OCI-LY3 (cell line): Measurements from ENCODE around the gene RBMX2.

Experiments
- H2AFZ ChIP-seq: fragments of 200-600, 300-600 bp; shearing (Covaris generic); 2 replicates; pipeline ENCODE4 v1.6.0; 2014; ENCODE audit warnings: antibody characterized with exemption, low read depth, low read length
- H3K27ac ChIP-seq: fragments of 200-600, 300-600 bp; sonication (generic); 2 replicates; pipeline ENCODE4 v1.5.1; 2014; ENCODE audit warnings: mild to moderate bottlenecking, low read length, moderate library complexity, mixed read lengths
- H3K27me3 ChIP-seq: fragments of 200-600, 300-600 bp; sonication (generic); 2 replicates; pipeline ENCODE4 v1.6.1; 2014; ENCODE audit warnings: low read depth, low read length, mixed read lengths
- H3K36me3 ChIP-seq: fragments of 200-600, 300-600 bp; sonication (generic); replicated peaks from 2 replicates; pipeline ENCODE3; 2014; ENCODE audit warnings: low read depth, low read length, mixed read lengths
- H3K4me1 ChIP-seq: fragments of 300-600, 200-600 bp; sonication (generic); 2 replicates; pipeline ENCODE4 v1.6.1; 2014; ENCODE audit warnings: low read length, mixed read lengths
- H3K4me2 ChIP-seq: fragments of 200-600, 300-600 bp; sonication (generic); 2 replicates; pipeline ENCODE4 v1.6.1; 2014; ENCODE audit warnings: low read length, mixed read lengths
- H3K4me3 ChIP-seq: fragments of 300-600, 200-600 bp; sonication (generic); 2 replicates; pipeline ENCODE4 v1.5.1; 2014; ENCODE audit warnings: antibody characterized with exemption, mild to moderate bottlenecking, low read length, moderate library complexity
- H3K79me2 ChIP-seq: fragments of 300-600, 200-600 bp; shearing (Covaris generic); 2 replicates; pipeline ENCODE4 v1.6.1; 2014; ENCODE audit warnings: mild to moderate bottlenecking, low read length, mixed read lengths
- H3K9ac ChIP-seq: fragments of 300-600, 200-600 bp; shearing (Covaris generic); 2 replicates; pipeline ENCODE4 v1.6.0; 2014; ENCODE audit warnings: mild to moderate bottlenecking, low read length, moderate library complexity
- H3K9me3 ChIP-seq: fragments of 200-600, 300-600 bp; shearing (Covaris generic); 2 replicates; pipeline ENCODE4 v1.6.1; 2014; ENCODE audit warnings: low read length, mixed read lengths; ENCODE audit not compliant: insufficient read depth
- H4K20me1 ChIP-seq: fragments of 200-600, 300-600 bp; sonication (generic); 2 replicates; pipeline ENCODE4 v1.6.1; 2016; ENCODE audit warnings: low read length, mixed read lengths; ENCODE audit not compliant: insufficient read depth
- CTCF ChIP-seq: fragments of 200-600, 300-600 bp; sonication (generic); IDR thresholded peaks from 2 replicates; pipeline ENCODE4 v1.5.1; 2014; ENCODE audit warnings: antibody characterized with exemption, low read length, low read depth
- EZH2phosphoT487 ChIP-seq: fragments of 200-600 bp; shearing (Covaris generic); IDR thresholded peaks from 2 replicates; pipeline ENCODE4 v1.6.1; 2018; ENCODE audit warnings: antibody characterized with exemption, mixed run types, low read depth

Gene RBMX2

GRCh38 chrX:130402208-130402684 lies 459 bp downstream of the RBMX2 start:
- Histone ChIP-seq H3K9me3 (no peaks in the 10 kb centered on the region), H3K4me3 (peak overlapping the region; percentile 98), H3K4me2 (peak overlapping the region; percentile 93), H3K9ac (peak overlapping the region; percentile 88), H4K20me1 (no peaks in the 10 kb centered on the region), H3K27ac (no peak overlapping the region), H3K27me3 (no peaks in the 10 kb centered on the region), H2AFZ (peak overlapping the region; percentile 98; the same call in 1 of the 2 replicates), H3K36me3 (peaks cover 9% of the 10 kb centered on the region), H3K79me2 (peaks cover 23% of the 10 kb centered on the region), H3K4me1 (peaks cover 6% of the 10 kb centered on the region; the same call in 1 of the 2 replicates)
- no peak for TF ChIP-seq EZH2phosphoT487
- TF ChIP-seq CTCF, result no peak

- H3K9ac ChIP-seq, result no peak overlapping the region
- no peaks in the 10 kb centered on the region for H3K79me2 ChIP-seq
- no peak overlapping the region for H3K27ac ChIP-seq
- no peak overlapping the region for H3K4me2 ChIP-seq
- H3K27me3 ChIP-seq, result no peaks in the 10 kb centered on the region
- no peak overlapping the region for H2AFZ ChIP-seq
- no peak for TF ChIP-seq EZH2phosphoT487
- TF ChIP-seq CTCF, result no peak
- no peak overlapping the region for H3K4me3 ChIP-seq
- H3K36me3 ChIP-seq, result peaks cover 9% of the 10 kb centered on the region
- no peaks in the 10 kb centered on the region for H3K4me1 ChIP-seq
- no peaks in the 10 kb centered on the region for H3K9me3 ChIP-seq
- H4K20me1 ChIP-seq, result no peaks in the 10 kb centered on the region
Observed at GRCh38 chrX:130413415-130413814, 11.6 kb downstream of the RBMX2 start.

GRCh38 chrX:130414800-130415199 lies 13.0 kb downstream of the RBMX2 start:
- TF ChIP-seq EZH2phosphoT487, result no peak
- TF ChIP-seq CTCF, result no peak

GRCh38 chrX:130415201-130415600 lies 13.4 kb downstream of the RBMX2 start:
- H3K27ac ChIP-seq, result no peak overlapping the region
- TF ChIP-seq EZH2phosphoT487, result no peak
- TF ChIP-seq CTCF, result no peak
- H3K36me3 ChIP-seq, result peaks cover 5% of the 10 kb centered on the region
- no peak overlapping the region for H3K9ac ChIP-seq
- no peak overlapping the region for H2AFZ ChIP-seq
- H3K4me3 ChIP-seq, result no peak overlapping the region
- no peaks in the 10 kb centered on the region for H3K4me1 ChIP-seq
- no peaks in the 10 kb centered on the region for H3K9me3 ChIP-seq
- H3K4me2 ChIP-seq, result no peak overlapping the region
- H4K20me1 ChIP-seq, result no peaks in the 10 kb centered on the region
- H3K27me3 ChIP-seq, result no peaks in the 10 kb centered on the region
- no peaks in the 10 kb centered on the region for H3K79me2 ChIP-seq

More at GRCh38 chrX:130414800-130415199, 13.0 kb downstream of the RBMX2 start:
- peaks cover 7% of the 10 kb centered on the region for H3K36me3 ChIP-seq
- no peaks in the 10 kb centered on the region for H3K27me3 ChIP-seq
- H3K9ac ChIP-seq, result no peak overlapping the region
- H3K4me2 ChIP-seq, result no peak overlapping the region
- no peaks in the 10 kb centered on the region for H3K9me3 ChIP-seq
- H2AFZ ChIP-seq, result no peak overlapping the region
- H4K20me1 ChIP-seq, result no peaks in the 10 kb centered on the region
- no peak overlapping the region for H3K4me3 ChIP-seq
- H3K27ac ChIP-seq, result no peak overlapping the region
- no peaks in the 10 kb centered on the region for H3K4me1 ChIP-seq
- H3K79me2 ChIP-seq, result no peaks in the 10 kb centered on the region
